HepG2 (cell line): Measurements from ENCODE around the gene NDC1. TPM values are rescaled to one million over a fixed set of nuclear protein-coding genes. Genes with fewer than 3 reads are reported as not detected.

Source experiments
- ATAD3A ChIP-seq: sonication (generic); formaldehyde crosslinking; IDR thresholded peaks from 2 replicates; pipeline ENCODE4 v1.4.0; 2020; ENCODE audit warnings: missing genetic modification reagents
- BHLHE40 ChIP-seq: IDR thresholded peaks from 2 replicates; pipeline ENCODE4 v1.6.1; 2011; ENCODE audit warnings: low read length, improper control_type of control experiment
- ETV6 ChIP-seq: sonication (generic); formaldehyde crosslinking; conservative IDR thresholded peaks from 2 replicates; pipeline ENCODE4 v1.4.0; 2020; ENCODE audit warnings: missing genetic modification reagents
- FIP1L1 ChIP-seq: fragments of 200-400 bp; formaldehyde crosslinking; IDR thresholded peaks from 2 replicates; pipeline ENCODE4 v1.6.1; 2018; ENCODE audit warnings: low read depth, mild to moderate bottlenecking, low read length, moderate library complexity, borderline replicate concordance; ENCODE audit not compliant: insufficient read depth
- GABPB1 ChIP-seq: IDR thresholded peaks from 2 replicates; pipeline ENCODE4 v1.6.1; 2016; ENCODE audit warnings: mild to moderate bottlenecking, missing genetic modification reagents, moderate library complexity, missing compliant biosample characterization
- HCFC1 ChIP-seq: fragments of 150-350 bp; IDR thresholded peaks from 2 replicates; pipeline ENCODE4 v1.6.1; 2014; ENCODE audit warnings: low read depth, low read length
- HMG20B ChIP-seq: conservative IDR thresholded peaks from 2 replicates; pipeline ENCODE4 v1.6.1; 2016; ENCODE audit warnings: missing genetic modification reagents, missing compliant biosample characterization
- HNRNPUL1 ChIP-seq: fragments of 200-400 bp; formaldehyde crosslinking; IDR thresholded peaks from 2 replicates; pipeline ENCODE4 v1.6.1; 2017; ENCODE audit warnings: low read depth, mild to moderate bottlenecking, low read length, moderate library complexity
- IKZF4 ChIP-seq: sonication (generic); formaldehyde crosslinking; IDR thresholded peaks from 2 replicates; pipeline ENCODE4 v1.5.1; 2020; ENCODE audit warnings: borderline replicate concordance, mild to moderate bottlenecking, low read depth, missing genetic modification reagents; ENCODE audit errors: not compliant biosample characterization
- KMT2A ChIP-seq: sonication (generic); formaldehyde crosslinking; IDR thresholded peaks from 2 replicates; pipeline ENCODE4 v1.4.0; 2020; ENCODE audit warnings: missing genetic modification reagents
- MEIS1 ChIP-seq: sonication (generic); formaldehyde crosslinking; IDR thresholded peaks from 2 replicates; pipeline ENCODE4 v1.9.0; 2021; ENCODE audit warnings: mild to moderate bottlenecking, missing genetic modification reagents, moderate library complexity, borderline replicate concordance
- MIER2 ChIP-seq: IDR thresholded peaks from 2 replicates; pipeline ENCODE4 v1.6.1; 2016; ENCODE audit warnings: missing biosample characterization, missing genetic modification reagents
- NFIC ChIP-seq: IDR thresholded peaks from 2 replicates; pipeline ENCODE4 v1.6.1; 2012; ENCODE audit warnings: mild to moderate bottlenecking, low read length, inconsistent platforms
- NR3C1 ChIP-seq: sonication (generic); formaldehyde crosslinking; IDR thresholded peaks from 2 replicates; pipeline ENCODE4 v1.4.0; 2020; ENCODE audit warnings: missing genetic modification reagents
- PAWR ChIP-seq: sonication (generic); formaldehyde crosslinking; IDR thresholded peaks from 2 replicates; pipeline ENCODE4 v1.4.0; 2020; ENCODE audit warnings: missing genetic modification reagents, mild to moderate bottlenecking, borderline replicate concordance
- PHF5A ChIP-seq: IDR thresholded peaks from one replicate; pipeline ENCODE4 v1.6.1; 2018; ENCODE audit warnings: low read depth, missing genetic modification reagents; ENCODE audit not compliant: unreplicated experiment
- PITX1 ChIP-seq: sonication (generic); formaldehyde crosslinking; IDR thresholded peaks from 2 replicates; pipeline ENCODE4 v1.5.1; 2020; ENCODE audit warnings: mild to moderate bottlenecking, missing genetic modification reagents
- PRMT3 ChIP-seq: sonication (generic); formaldehyde crosslinking; IDR thresholded peaks from 2 replicates; pipeline ENCODE4 v1.8.1; 2022; ENCODE audit warnings: low read depth, mild to moderate bottlenecking, moderate library complexity, missing genetic modification reagents, borderline replicate concordance
- SMAD3 ChIP-seq: sonication (generic); formaldehyde crosslinking; IDR thresholded peaks from 2 replicates; pipeline ENCODE4 v1.4.0; 2020; ENCODE audit warnings: missing genetic modification reagents
- SNRNP70 ChIP-seq: fragments of 200-400 bp; formaldehyde crosslinking; IDR thresholded peaks from 2 replicates; pipeline ENCODE4 v1.6.1; 2017; ENCODE audit warnings: mild to moderate bottlenecking, low read depth, low read length, moderate library complexity
- SUZ12 ChIP-seq: fragments of 150-350 bp; IDR thresholded peaks from 2 replicates; pipeline ENCODE4 v1.6.1; 2014; ENCODE audit warnings: low read depth, low read length
- TIGD3 ChIP-seq: sonication (generic); formaldehyde crosslinking; IDR thresholded peaks from 2 replicates; pipeline ENCODE4 v1.5.1; 2020; ENCODE audit warnings: mild to moderate bottlenecking, missing genetic modification reagents, borderline replicate concordance
- ZFP1 ChIP-seq: IDR thresholded peaks from 2 replicates; pipeline ENCODE4 v1.6.1; 2016
- ZNF207 ChIP-seq: fragments of 450-650 bp; IDR thresholded peaks from 2 replicates; pipeline ENCODE4 v1.6.1; 2016; ENCODE audit warnings: antibody characterized with exemption, borderline replicate concordance
- ZNF44 ChIP-seq: sonication (generic); formaldehyde crosslinking; IDR thresholded peaks from 2 replicates; pipeline ENCODE4 v1.5.1; 2020; ENCODE audit warnings: mild to moderate bottlenecking, missing genetic modification reagents
- ZNF510 ChIP-seq: sonication (generic); formaldehyde crosslinking; IDR thresholded peaks from 2 replicates; pipeline ENCODE4 v1.4.0; 2020; ENCODE audit warnings: low read depth, mild to moderate bottlenecking, missing genetic modification reagents
- ZNF564 ChIP-seq: sonication (generic); formaldehyde crosslinking; IDR thresholded peaks from 2 replicates; pipeline ENCODE4 v1.8.1; 2023; ENCODE audit warnings: mild to moderate bottlenecking, missing genetic modification reagents
- ZNF724P ChIP-seq: sonication (generic); formaldehyde crosslinking; IDR thresholded peaks from 2 replicates; pipeline ENCODE4 v1.8.0; 2022; ENCODE audit warnings: missing genetic modification reagents, borderline replicate concordance
- ZNF768 ChIP-seq: sonication (generic); formaldehyde crosslinking; IDR thresholded peaks from 2 replicates; pipeline ENCODE4 v1.4.0; 2020; ENCODE audit warnings: missing genetic modification reagents
- ZNF777 ChIP-seq: sonication (generic); formaldehyde crosslinking; IDR thresholded peaks from 2 replicates; pipeline ENCODE4 v1.4.0; 2020; ENCODE audit warnings: missing genetic modification reagents
- ZNF792 ChIP-seq: IDR thresholded peaks from 2 replicates; pipeline ENCODE4 v1.6.1; 2016
- ZSCAN12 ChIP-seq: sonication (generic); formaldehyde crosslinking; IDR thresholded peaks from 2 replicates; pipeline ENCODE4 v1.9.0; 2021; ENCODE audit warnings: mild to moderate bottlenecking, missing genetic modification reagents
- ZSCAN22 ChIP-seq: sonication (generic); formaldehyde crosslinking; IDR thresholded peaks from 2 replicates; pipeline ENCODE4 v1.4.0; 2020; ENCODE audit warnings: mild to moderate bottlenecking, missing genetic modification reagents
- polyA plus RNA-seq, 8 experiments: library from polyadenylated mRNA; depleted of rRNA in 3 of 8; stranded (reverse) in 7 of 8; unstranded in 1 of 8; fragments of >200 nt; fragmentation: Illumina TruSeq in 4 of 8; extraction: Trizol in 4 of 8; gene quantifications; 2 replicates each; pipeline versions ENCODE4 v1.2.1 to v1.2.3, GENCODE V29; 2011 to 2016; ENCODE audit warnings: low read depth in 4 of 8, missing spikeins in 1 of 8, mixed read lengths in 1 of 8; ENCODE audit not compliant: insufficient read depth in 1 of 8
- total RNA-seq, 5 experiments: library from RNA; depleted of rRNA; stranded (reverse); fragments of >200 nt; fragmentation: Illumina TruSeq; extraction: Trizol; gene quantifications; 2 replicates each; pipeline ENCODE4 v1.2.3, GENCODE V29; 2016; ENCODE audit warnings: low read depth in 1 of 5
- TF ChIP-seq, protein P1 (sequence below): sonication (generic); formaldehyde crosslinking; conservative IDR thresholded peaks from 2 replicates; pipeline ENCODE4 v1.4.0; 2020; ENCODE audit warnings: missing genetic modification reagents

Gene NDC1
- total and polyA plus RNA-seq, 2 of the 13 experiments (the other 11 are each of a cell fraction or from before 2014, with no cell fraction given): 38.1 to 50.9 TPM

DNA sequence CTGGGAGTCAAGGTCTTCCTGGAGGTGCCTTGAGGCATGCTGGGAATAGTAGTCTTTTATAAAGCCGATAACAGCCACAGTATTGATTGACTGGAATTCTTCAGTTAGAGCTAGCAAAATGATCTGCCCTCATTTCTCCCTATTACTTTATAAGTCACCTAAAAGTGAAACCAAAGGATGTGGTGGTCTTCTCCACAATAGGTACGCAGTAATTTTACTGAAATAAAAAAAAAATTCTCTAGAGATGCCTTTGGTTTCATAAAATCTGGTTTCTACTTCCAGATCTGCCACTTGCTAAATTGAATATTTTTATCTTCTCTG lies 518 bp upstream of the NDC1 start (continued):
- TF ChIP-seq TIGD3: no peak
- TF ChIP-seq MEIS1: 0 out of 2 replicates have a peak, but pooled peaks have one; percentile 27
- no peak for TF ChIP-seq HCFC1
- TF ChIP-seq HMG20B (CRISPR knock-in tag): no peak
- TF ChIP-seq, protein P1, sequence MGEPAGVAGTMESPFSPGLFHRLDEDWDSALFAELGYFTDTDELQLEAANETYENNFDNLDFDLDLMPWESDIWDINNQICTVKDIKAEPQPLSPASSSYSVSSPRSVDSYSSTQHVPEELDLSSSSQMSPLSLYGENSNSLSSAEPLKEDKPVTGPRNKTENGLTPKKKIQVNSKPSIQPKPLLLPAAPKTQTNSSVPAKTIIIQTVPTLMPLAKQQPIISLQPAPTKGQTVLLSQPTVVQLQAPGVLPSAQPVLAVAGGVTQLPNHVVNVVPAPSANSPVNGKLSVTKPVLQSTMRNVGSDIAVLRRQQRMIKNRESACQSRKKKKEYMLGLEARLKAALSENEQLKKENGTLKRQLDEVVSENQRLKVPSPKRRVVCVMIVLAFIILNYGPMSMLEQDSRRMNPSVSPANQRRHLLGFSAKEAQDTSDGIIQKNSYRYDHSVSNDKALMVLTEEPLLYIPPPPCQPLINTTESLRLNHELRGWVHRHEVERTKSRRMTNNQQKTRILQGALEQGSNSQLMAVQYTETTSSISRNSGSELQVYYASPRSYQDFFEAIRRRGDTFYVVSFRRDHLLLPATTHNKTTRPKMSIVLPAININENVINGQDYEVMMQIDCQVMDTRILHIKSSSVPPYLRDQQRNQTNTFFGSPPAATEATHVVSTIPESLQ: no peak
- TF ChIP-seq ZNF207: no peak
- no peak for TF ChIP-seq ATAD3A (CRISPR knock-in tag)
- no peak for TF ChIP-seq SMAD3 (CRISPR knock-in tag)
- TF ChIP-seq ZNF510 (CRISPR knock-in tag): 0 out of 2 replicates have a peak, but pooled peaks have one; percentile 3
- no peak for TF ChIP-seq ZSCAN22 (CRISPR knock-in tag)
- TF ChIP-seq ETV6 (CRISPR knock-in tag): no peak
- TF ChIP-seq ZSCAN12 (CRISPR knock-in tag): no peak
- no peak for TF ChIP-seq ZNF768
- TF ChIP-seq SNRNP70: no peak
- no peak for TF ChIP-seq PRMT3 (CRISPR knock-in tag)
- TF ChIP-seq HNRNPUL1: no peak
- no peak for TF ChIP-seq IKZF4 (CRISPR knock-in tag)
- TF ChIP-seq ZFP1 (CRISPR knock-in tag): no peak
- 0 out of 2 replicates have a peak, but pooled peaks have one; percentile 20 for TF ChIP-seq NFIC
- TF ChIP-seq PITX1 (CRISPR knock-in tag): no peak
- no peak for TF ChIP-seq NR3C1 (CRISPR knock-in tag)
- no peak; the same call in 1 of the 2 replicates for TF ChIP-seq SUZ12
- TF ChIP-seq ZNF564: no peak
- TF ChIP-seq ZNF792: 0 out of 2 replicates have a peak, but pooled peaks have one; percentile 3
- no peak for TF ChIP-seq PHF5A (CRISPR knock-in tag)
- no peak for TF ChIP-seq ZNF777 (CRISPR knock-in tag)
- no peak for TF ChIP-seq ZNF724P (CRISPR knock-in tag)
- TF ChIP-seq GABPB1 (CRISPR knock-in tag): no peak
- TF ChIP-seq KMT2A (CRISPR knock-in tag): no peak
- TF ChIP-seq MIER2: 0 out of 2 replicates have a peak, but pooled peaks have one; percentile 13
- TF ChIP-seq PAWR (CRISPR knock-in tag): no peak
- no peak for TF ChIP-seq BHLHE40
- TF ChIP-seq FIP1L1: no peak
- TF ChIP-seq ZNF44 (CRISPR knock-in tag): no peak
